ENCODE results near the gene WDTC1.
"Not testable (repeated sequence)": the region's sequence is repeated elsewhere in the genome, so short reads cannot be mapped to it uniquely, and the experiment has no call there.

The WDTC1 gene

DNA sequence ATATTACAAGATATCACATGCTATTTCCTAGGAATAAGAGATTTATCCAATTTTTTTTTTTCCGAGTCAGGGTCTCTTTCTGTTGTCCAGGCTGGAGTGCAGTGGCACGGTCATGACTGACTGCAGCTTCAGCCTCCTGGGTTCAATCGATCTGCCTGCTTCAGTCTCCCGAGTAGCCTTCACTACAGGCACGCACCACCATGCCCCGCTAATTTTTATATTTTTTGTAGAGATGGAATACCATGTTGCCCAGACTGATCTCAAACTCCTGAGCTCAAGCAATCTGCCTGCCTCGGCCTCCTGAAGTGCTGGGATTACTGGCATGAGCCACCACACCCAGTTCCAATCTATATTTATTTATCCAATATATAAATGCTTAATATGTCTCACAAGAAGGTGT is 18.0 kb upstream of the WDTC1 start:
- no peak for DNase-seq (ENCODE audit: low read depth)
- no peak overlapping the region for H3K4me3 ChIP-seq (replicated peaks; ENCODE audit: low read depth, low read length)
- no peak for TF ChIP-seq CTCF (IDR thresholded peaks at IDR 0.05; ENCODE audit: low read length, missing control alignments)

GRCh38 chr1:27217401-27217800 is 17.0 kb upstream of the WDTC1 start:
- no peak for TF ChIP-seq CTCF (IDR thresholded peaks at IDR 0.05; ENCODE audit: low read length, missing control alignments)
- DNase-seq (ENCODE audit: low read depth) = no peak
- H3K4me3 ChIP-seq (replicated peaks; ENCODE audit: low read depth, low read length) = no peak overlapping the region

- DNase-seq (ENCODE audit: low read depth) = peak; percentile 21
- no peak overlapping the region for H3K4me3 ChIP-seq (replicated peaks; ENCODE audit: low read depth, low read length)
- TF ChIP-seq CTCF (IDR thresholded peaks at IDR 0.05; ENCODE audit: low read length, missing control alignments) = no peak
Measured at GRCh38 chr1:27218736-27219135, 15.7 kb upstream of the WDTC1 start.

DNA sequence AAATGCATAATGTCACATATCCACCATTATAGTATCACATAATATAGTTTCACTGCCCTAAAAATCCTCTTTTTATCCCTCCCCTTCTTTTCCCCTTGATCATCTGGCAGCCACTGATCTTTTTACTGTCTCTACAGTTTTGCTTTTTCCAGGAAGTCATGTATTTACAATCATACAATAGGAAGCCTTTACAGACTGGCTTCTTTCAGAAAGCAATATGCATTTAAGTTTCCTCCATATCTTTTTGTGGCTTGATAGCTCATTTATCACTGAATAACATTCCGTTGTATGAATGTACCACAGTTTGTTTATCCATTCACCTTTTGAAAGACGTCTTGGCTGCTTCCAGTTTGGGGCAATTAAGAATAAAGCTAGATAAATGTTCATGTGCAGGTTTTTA is 14.3 kb upstream of the WDTC1 start:
- no peak for DNase-seq (ENCODE audit: low read depth)
- H3K4me3 ChIP-seq (replicated peaks; ENCODE audit: low read depth, low read length) = no peak overlapping the region
- TF ChIP-seq CTCF (IDR thresholded peaks at IDR 0.05; ENCODE audit: low read length, missing control alignments) = no peak

GRCh38 chr1:27220702-27221497 is 13.5 kb upstream of the WDTC1 start:
- H3K4me3 ChIP-seq (replicated peaks; ENCODE audit: low read depth, low read length); DNase-seq (ENCODE audit: low read depth): not testable (repeated sequence)

DNA sequence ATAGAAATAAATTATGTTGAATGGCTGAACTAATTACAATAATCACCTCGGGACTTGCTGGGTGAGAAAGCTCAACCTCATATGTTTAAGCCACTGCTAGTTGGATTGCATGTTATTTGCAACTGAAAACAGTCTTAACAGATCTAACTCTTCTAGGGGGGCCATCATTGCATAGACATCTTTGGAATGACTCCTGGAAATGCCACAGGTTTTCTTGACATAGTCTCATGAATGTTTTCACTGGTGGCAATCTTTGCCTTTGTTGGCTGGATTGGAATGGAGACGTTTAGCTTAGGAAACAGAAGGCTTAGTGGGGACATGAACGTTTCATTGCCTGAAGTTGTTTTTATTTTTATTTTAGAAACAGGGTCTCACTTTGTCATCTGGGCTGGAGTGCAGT is 8.8 kb upstream of the WDTC1 start:
- TF ChIP-seq CTCF (IDR thresholded peaks at IDR 0.05; ENCODE audit: low read length, missing control alignments) = no peak
- DNase-seq (ENCODE audit: low read depth) = no peak
- H3K4me3 ChIP-seq (replicated peaks; ENCODE audit: low read depth, low read length) = no peak overlapping the region

DNA sequence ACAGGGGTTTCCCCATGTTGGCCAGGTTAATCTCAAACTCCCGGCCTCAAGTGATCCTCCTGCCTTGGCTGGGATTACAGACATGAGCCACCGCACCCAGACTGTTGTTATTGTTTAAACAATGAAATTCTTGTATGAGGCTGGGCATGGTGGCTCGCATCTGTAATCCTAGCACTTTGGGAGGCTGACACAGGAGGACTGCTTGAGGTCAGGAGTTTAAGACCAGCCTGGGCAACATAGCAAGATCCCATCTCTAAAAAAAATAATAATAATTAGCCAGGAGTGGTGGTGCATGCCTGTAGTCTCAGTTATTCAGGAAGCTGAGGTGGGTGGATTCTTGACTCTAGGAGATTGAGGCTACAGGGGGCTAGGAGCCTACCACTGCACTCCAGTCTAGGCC is 6.7 kb upstream of the WDTC1 start:
- no peak for TF ChIP-seq CTCF (IDR thresholded peaks at IDR 0.05; ENCODE audit: low read length, missing control alignments)
- DNase-seq (ENCODE audit: low read depth) = no peak
- H3K4me3 ChIP-seq (replicated peaks; ENCODE audit: low read depth, low read length) = no peak overlapping the region
